Natural killer cell (primary cell): ENCODE results near the gene BMPR2. TPM values are rescaled to one million over a fixed set of nuclear protein-coding genes. Genes with fewer than 3 reads are reported as not detected.
"Not testable (repeated sequence)": the region's sequence is repeated elsewhere in the genome, so short reads cannot be mapped to it uniquely, and the experiment has no call there.

Experiments
- ATAC-seq, 3 donors: fragments of 150-1000 bp in 2 of 3; fragments of 200-7000 bp in 1 of 3; cut with Tn5 transposase; 1 replicate in 1 of 3; 2 replicates in 2 of 3; pipeline ENCODE4 v1.10.0; 2021; ENCODE audit warnings: mild to moderate bottlenecking in 2 of 3, moderate library complexity in 2 of 3
- DNase-seq, 2 donors: peaks; one replicate each; pipeline versions ENCODE4 v3.0.0 to v3.0.0-alpha.2; 2013 to 2021; ENCODE audit warnings: mixed read lengths in 1 of 2
- H3K27ac ChIP-seq: one replicate; pipeline ENCODE4 v1.5.1; 2013; ENCODE audit warnings: mild to moderate bottlenecking, low read length
- H3K27me3 ChIP-seq: one replicate; pipeline ENCODE4 v1.6.1; 2013; ENCODE audit warnings: low read length; ENCODE audit not compliant: control insufficient read depth, insufficient read depth
- H3K36me3 ChIP-seq: one replicate; pipeline ENCODE4 v1.6.1; 2013; ENCODE audit warnings: low read length; ENCODE audit not compliant: control insufficient read depth, insufficient read depth
- H3K4me1 ChIP-seq: one replicate; pipeline ENCODE4 v1.6.1; 2013; ENCODE audit warnings: low read length; ENCODE audit not compliant: control insufficient read depth, insufficient read depth
- H3K4me3 ChIP-seq: one replicate; pipeline ENCODE4 v1.5.1; 2013; ENCODE audit warnings: low read length
- H3K9me3 ChIP-seq: one replicate; pipeline ENCODE4 v1.6.1; 2013; ENCODE audit warnings: low read length; ENCODE audit not compliant: control insufficient read depth, insufficient read depth
- H3K27ac Mint-ChIP-seq, 2 donors: one replicate each; pipeline ENCODE4 v1.8.0; 2022; ENCODE audit warnings: mild to moderate bottlenecking in 2 of 2, mixed read lengths in 2 of 2, moderate library complexity in 1 of 2
- H3K27me3 Mint-ChIP-seq, 2 donors: one replicate each; pipeline ENCODE4 v1.8.0; 2022; ENCODE audit warnings: low read depth in 2 of 2, mixed read lengths in 2 of 2
- H3K36me3 Mint-ChIP-seq: one replicate; pipeline ENCODE4 v1.8.0; 2022; ENCODE audit warnings: mixed read lengths
- H3K4me1 Mint-ChIP-seq, 2 donors: one replicate each; pipeline ENCODE4 v1.8.0; 2022; ENCODE audit warnings: mixed read lengths in 2 of 2
- H3K4me3 Mint-ChIP-seq: one replicate; pipeline ENCODE4 v1.8.0; 2022; ENCODE audit warnings: mild to moderate bottlenecking, moderate library complexity, mixed read lengths
- H3K9me3 Mint-ChIP-seq, 2 donors: one replicate each; pipeline ENCODE4 v1.8.0; 2022; ENCODE audit warnings: mixed read lengths in 2 of 2
- CTCF ChIP-seq: fragments of 200-600 bp; IDR thresholded peaks from one replicate; pipeline ENCODE4 v1.8.0; 2022; ENCODE audit warnings: antibody characterized with exemption
- WGBS: methylation state at CpG from one replicate; pipeline ENCODE4 v1.1.7; 2013; ENCODE audit warnings: missing lambda C conversion rate; ENCODE audit not compliant: insufficient coverage; 5-methylcytosine and 5-hydroxymethylcytosine counted together
- intact Hi-C: fragments of 100-400 bp; cut with micrococcal nuclease; formaldehyde crosslinking; loops from one replicate; pipeline ENCODE4 v1.14.2; 2022
- total RNA-seq, 4 donors: library from RNA; stranded (reverse); fragments of 120-200 nt in 1 of 4; gene quantifications; one replicate each; pipeline versions ENCODE4 v1.2.3 to v1.2.4, GENCODE V29; 2013 to 2022

The BMPR2 gene
- total RNA-seq, 3 donors from 2014 or later (not counting 1 experiment from before 2014, with no cell fraction given): 17.8 to 25.5 (median 23.2) TPM

- Mint-ChIP-seq H3K9me3 (no peaks in the 10 kb centered on the region), H3K27ac (no peak overlapping the region), H3K27me3 (no peaks in the 10 kb centered on the region), H3K36me3 (no peaks in the 10 kb centered on the region), H3K4me1 (peaks cover 6 to 11% of the 10 kb centered on the region in 2 donors), H3K4me3 (no peak overlapping the region)
- no CpG with 5 or more reads among the region's 1 CpG for WGBS
- intact Hi-C loops: no loop called here
- Histone ChIP-seq H3K9me3 (no peaks in the 10 kb centered on the region), H3K4me1 (no peaks in the 10 kb centered on the region), H3K27ac (no peak overlapping the region), H3K4me3 (no peak overlapping the region), H3K27me3 (no peaks in the 10 kb centered on the region), H3K36me3 (no peaks in the 10 kb centered on the region)
- DNase-seq: no peak
- ATAC-seq: no peak
- no peak for TF ChIP-seq CTCF
Measured at GRCh38 chr2:202530038-202530437, 153.9 kb downstream of the BMPR2 start.

GRCh38 chr2:202535290-202535689 lies 159.2 kb downstream of the BMPR2 start:
- H3K27me3 ChIP-seq, H3K36me3 Mint-ChIP-seq, DNase-seq, H3K27ac Mint-ChIP-seq, H3K4me1 Mint-ChIP-seq, H3K36me3 ChIP-seq, H3K27ac ChIP-seq, H3K27me3 Mint-ChIP-seq, H3K4me3 ChIP-seq, H3K9me3 Mint-ChIP-seq, H3K4me1 ChIP-seq, ATAC-seq, H3K4me3 Mint-ChIP-seq, H3K9me3 ChIP-seq, intact Hi-C loops: not testable (repeated sequence)
- no CpG with 5 or more reads among the region's 30 CpGs for WGBS

DNA sequence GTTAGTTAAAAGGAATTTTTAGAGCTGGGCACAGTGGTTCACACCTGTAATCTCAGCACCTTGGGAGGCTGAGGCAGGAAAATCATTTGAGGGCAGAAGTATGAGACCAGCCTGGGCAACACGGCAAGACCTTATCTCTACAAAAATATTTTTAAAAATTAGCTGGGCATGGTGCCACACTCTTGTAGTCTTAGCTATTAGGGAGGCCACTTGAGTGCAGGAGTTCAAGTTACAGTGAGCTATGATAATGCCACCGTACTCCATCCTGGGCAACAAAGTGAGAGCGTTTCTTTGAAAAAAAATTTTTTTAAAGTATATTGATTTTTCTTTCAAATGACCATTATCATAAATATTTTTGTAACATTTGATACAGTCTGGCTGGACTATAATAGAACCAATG lies 165.0 kb downstream of the BMPR2 start:
- H3K4me1 Mint-ChIP-seq: no peaks in the 10 kb centered on the region
- no peaks in the 10 kb centered on the region for H3K27me3 Mint-ChIP-seq
- H3K27ac Mint-ChIP-seq: no peak overlapping the region
- no peak for TF ChIP-seq CTCF
- H3K36me3 Mint-ChIP-seq: no peaks in the 10 kb centered on the region
- WGBS: 100% methylated on average over 1 of the region's 3 CpGs
- Histone ChIP-seq H3K27me3 (no peaks in the 10 kb centered on the region), H3K4me3 (no peak overlapping the region), H3K27ac (no peak overlapping the region), H3K36me3 (no peaks in the 10 kb centered on the region), H3K4me1 (no peaks in the 10 kb centered on the region), H3K9me3 (no peaks in the 10 kb centered on the region)
- intact Hi-C loops: no loop called here
- no peak for ATAC-seq
- DNase-seq: no peak
- no peak overlapping the region for H3K4me3 Mint-ChIP-seq
- no peaks in the 10 kb centered on the region for H3K9me3 Mint-ChIP-seq

GRCh38 chr2:202542142-202542541 lies 166.0 kb downstream of the BMPR2 start:
- ATAC-seq (no peak), DNase-seq (no peak)
- Histone ChIP-seq H3K27ac (no peak overlapping the region), H3K4me1 (no peaks in the 10 kb centered on the region), H3K4me3 (no peak overlapping the region), H3K27me3 (no peaks in the 10 kb centered on the region), H3K36me3 (no peaks in the 10 kb centered on the region), H3K9me3 (no peaks in the 10 kb centered on the region)
- no peaks in the 10 kb centered on the region for H3K36me3 Mint-ChIP-seq
- no peak for TF ChIP-seq CTCF
- H3K27ac Mint-ChIP-seq: no peak overlapping the region
- no peak overlapping the region for H3K4me3 Mint-ChIP-seq
- no peaks in the 10 kb centered on the region for H3K27me3 Mint-ChIP-seq
- 100% methylated on average over 3 of the region's 3 CpGs for WGBS
- intact Hi-C loops: no loop called here
- no peaks in the 10 kb centered on the region for H3K9me3 Mint-ChIP-seq
- H3K4me1 Mint-ChIP-seq: no peaks in the 10 kb centered on the region
